K562 treated with DMSO at 1 percent for 4 hours (cell line): ENCODE measurements around the gene PRAMEF33. TPM values are rescaled to one million over a fixed set of nuclear protein-coding genes. Genes with fewer than 3 reads are reported as not detected.

Experiments used
- total RNA-seq: library from RNA; unstranded; fragments of 300-600 nt; gene quantifications from 2 replicates; pipeline ENCODE4 v1.2.3, GENCODE V29; 2022; ENCODE audit not compliant: insufficient read depth

PRAMEF33 gene, protein sequence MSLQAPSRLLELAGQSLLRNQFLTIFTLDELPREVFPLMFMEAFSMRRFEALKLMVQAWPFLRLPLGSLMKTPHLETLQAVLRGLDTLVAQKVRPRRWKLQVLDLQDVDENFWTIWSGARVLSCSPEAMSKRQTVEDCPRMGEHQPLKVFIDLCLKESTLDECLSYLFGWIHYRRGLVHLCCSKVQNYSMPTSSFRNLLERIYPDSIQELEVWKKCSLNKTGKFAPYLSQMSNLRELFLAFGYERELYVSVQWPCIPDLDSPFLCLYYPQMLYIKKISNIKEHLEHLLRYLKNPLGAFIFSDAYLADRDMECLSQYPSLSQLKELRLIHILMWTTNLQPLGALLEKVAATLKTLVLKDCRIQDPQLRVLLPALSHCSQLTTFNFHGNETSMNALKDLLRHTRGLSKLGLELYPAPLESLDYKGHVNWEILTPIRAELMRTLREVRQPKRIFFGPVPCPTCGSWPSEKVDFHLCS
- total RNA-seq, result not detected in 2 replicates

DNA sequence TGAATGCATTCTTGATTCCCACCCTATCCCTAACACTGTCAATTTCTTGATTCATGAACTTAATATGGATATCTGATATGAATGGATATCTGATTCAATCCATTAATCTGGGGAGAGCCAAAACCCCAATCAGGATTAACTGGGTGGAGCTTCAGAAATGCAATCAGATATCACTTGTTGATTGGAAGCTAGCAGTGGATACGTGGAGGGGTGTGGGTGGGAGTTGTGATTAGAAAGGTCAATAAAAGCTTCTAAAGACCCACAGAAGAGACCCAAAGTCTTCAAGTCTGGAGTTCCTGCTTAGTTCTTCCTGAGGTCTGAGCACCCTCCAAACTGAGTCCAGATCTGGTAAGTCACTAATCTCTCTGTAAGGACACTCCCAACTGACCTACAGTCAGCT is at the start of gene PRAMEF33:
PRAMEF33 (plus strand) TSS at position 301 of the 400 bp plus-strand sequence. CDS start 2,416 bp downstream, outside the sequence.

GRCh38 chr1:13253898-13254297 is 49.4 kb upstream of the PRAMEF33 start, which contains the start of gene PRAMEF5:
TSS of gene PRAMEF5 (plus strand) at chr1:13254198. CDS start at chr1:13259269, 5,071 bp downstream.

DNA sequence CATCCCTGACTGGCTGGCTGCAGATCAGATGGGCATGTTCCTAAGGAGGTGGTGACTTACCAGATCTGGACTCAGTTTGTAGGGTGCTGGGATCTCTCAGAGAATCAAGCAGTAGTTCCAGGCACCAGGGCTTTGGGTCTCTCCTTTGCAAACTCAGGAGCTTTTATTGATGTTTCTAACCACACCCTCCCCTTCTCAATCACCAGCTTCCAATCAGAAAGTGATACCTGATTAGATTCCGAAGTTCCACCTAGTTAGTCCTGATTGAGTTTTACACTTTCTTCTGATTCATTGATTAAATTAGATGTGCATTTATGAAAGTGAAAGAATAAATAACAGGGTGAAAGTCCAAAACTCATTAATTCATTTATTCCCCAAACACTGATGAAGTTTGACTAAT is 18.3 kb upstream of the PRAMEF33 start, which contains the start of gene PRAMEF8:
PRAMEF8 (minus strand) TSS at position 101 of the 400 bp plus-strand sequence. CDS start 1,046 bp downstream, outside the sequence.

DNA sequence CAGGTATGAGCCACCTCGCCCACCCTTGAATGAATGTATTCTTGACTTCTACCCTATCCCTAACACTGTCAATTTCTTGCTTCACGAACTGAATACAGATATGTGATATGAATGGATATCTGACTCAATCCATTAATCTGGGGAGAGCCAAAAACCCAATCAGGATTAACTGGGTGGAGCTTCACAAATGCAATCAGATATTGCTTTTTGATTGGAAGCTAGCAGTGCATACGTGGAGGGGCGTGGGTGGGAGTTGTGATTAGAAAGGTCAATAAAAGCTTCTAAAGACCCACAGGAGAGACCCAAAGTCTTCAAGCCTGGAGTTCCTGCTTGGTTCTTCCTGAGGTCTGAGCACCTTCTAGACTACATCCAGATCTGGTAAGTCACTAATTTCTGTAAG is 11.9 kb downstream of the PRAMEF33 start, which contains the start of gene PRAMEF15:
PRAMEF15 (plus strand) TSS at position 301 of the 400 bp plus-strand sequence. CDS start 2,827 bp downstream, outside the sequence.

DNA sequence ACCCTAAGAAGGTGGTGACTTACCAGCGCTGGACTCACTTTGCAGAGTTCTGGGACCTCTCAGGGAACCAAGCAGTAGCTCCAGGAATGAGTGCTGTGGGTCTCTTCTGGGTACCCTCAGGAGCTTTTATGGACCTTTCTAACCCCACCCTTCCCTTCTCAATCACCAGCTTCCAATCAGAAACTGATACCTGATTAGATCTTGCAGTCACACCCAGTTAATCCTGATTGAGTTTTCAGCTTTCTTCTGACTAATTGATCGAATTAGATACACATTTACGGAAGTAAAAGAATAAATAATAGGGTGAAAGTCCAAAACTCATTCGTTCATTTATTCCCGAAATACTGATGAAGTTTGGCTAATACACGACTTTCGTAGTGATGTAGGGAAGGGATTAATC is 43.7 kb downstream of the PRAMEF33 start, which contains the start of gene PRAMEF14:
PRAMEF14 (minus strand) TSS at position 101 of the 400 bp plus-strand sequence. CDS start 1,820 bp downstream, outside the sequence.

Other genes starting within 250 kb of the PRAMEF33 start
- gene PRAMEF27, start 247.0 kb upstream of the PRAMEF33 start, total RNA-seq, result not detected in 2 replicates
- not detected in 2 replicates for gene HNRNPCL3, start 242.8 kb upstream of the PRAMEF33 start, total RNA-seq
- not detected in 2 replicates for gene PRAMEF25, start 232.8 kb upstream of the PRAMEF33 start, total RNA-seq
- not detected in 2 replicates for gene HNRNPCL2, start 186.7 kb upstream of the PRAMEF33 start, total RNA-seq
- not detected in 2 replicates for gene PRAMEF26, start 147.5 kb upstream of the PRAMEF33 start, total RNA-seq
- gene HNRNPCL4, start 137.9 kb upstream of the PRAMEF33 start, total RNA-seq, result not detected in 2 replicates
- gene PRAMEF9, start 131.7 kb upstream of the PRAMEF33 start, total RNA-seq, result not detected in 2 replicates
- not detected in 2 replicates for gene PRAMEF13, start 102.1 kb upstream of the PRAMEF33 start, total RNA-seq
- gene PRAMEF18, start 77.4 kb upstream of the PRAMEF33 start, total RNA-seq, result not detected in 2 replicates
- gene PRAMEF5, start 49.3 kb upstream of the PRAMEF33 start, total RNA-seq, result not detected in 2 replicates
- not detected in 2 replicates for gene PRAMEF8, start 18.4 kb upstream of the PRAMEF33 start, total RNA-seq
- not detected in 2 replicates for gene PRAMEF15, start 12.0 kb downstream of the PRAMEF33 start, total RNA-seq
- not detected in 2 replicates for gene PRAMEF14, start 43.6 kb downstream of the PRAMEF33 start, total RNA-seq
- not detected in 2 replicates for gene PRAMEF19, start 68.4 kb downstream of the PRAMEF33 start, total RNA-seq
- gene PRAMEF17, start 86.1 kb downstream of the PRAMEF33 start, total RNA-seq, result not detected in 2 replicates
- gene PRAMEF20, start 106.9 kb downstream of the PRAMEF33 start, total RNA-seq, result not detected in 2 replicates
- gene LRRC38, start 210.5 kb downstream of the PRAMEF33 start, total RNA-seq, result not detected in 2 replicates